Activated CD8-positive, alpha-beta memory T cell treated with anti-CD3 and anti-CD28 coated beads, Interleukin-2, amount 50 U/mL, for 1 hour (primary cell): ENCODE measurements around the gene PVALB.

Experiments
- DNase-seq: peaks from one replicate; pipeline ENCODE4 v3.0.0-alpha.2; 2020; ENCODE audit errors: extremely low read depth

PVALB gene

DNA sequence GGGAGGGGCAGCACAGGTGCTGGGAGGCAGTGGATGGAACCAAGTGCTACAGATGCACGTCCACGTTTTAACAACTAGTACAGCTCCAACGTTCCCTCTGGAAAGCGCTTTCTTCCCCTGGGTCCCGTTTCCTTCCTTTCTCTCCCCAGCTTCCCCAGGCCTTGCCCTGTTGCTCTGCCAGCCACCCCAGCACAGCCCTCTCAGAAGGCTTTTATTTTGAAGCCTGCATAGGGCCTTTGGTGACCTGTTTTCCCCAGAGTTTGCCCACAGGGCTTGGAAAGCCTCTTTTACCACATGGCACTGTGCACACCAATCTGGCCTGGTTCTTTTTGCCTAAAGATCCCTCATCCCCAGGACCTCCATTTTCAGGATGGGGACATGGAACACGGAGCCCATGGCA lies 30.1 kb upstream of the PVALB start:
- no peak for DNase-seq

DNA sequence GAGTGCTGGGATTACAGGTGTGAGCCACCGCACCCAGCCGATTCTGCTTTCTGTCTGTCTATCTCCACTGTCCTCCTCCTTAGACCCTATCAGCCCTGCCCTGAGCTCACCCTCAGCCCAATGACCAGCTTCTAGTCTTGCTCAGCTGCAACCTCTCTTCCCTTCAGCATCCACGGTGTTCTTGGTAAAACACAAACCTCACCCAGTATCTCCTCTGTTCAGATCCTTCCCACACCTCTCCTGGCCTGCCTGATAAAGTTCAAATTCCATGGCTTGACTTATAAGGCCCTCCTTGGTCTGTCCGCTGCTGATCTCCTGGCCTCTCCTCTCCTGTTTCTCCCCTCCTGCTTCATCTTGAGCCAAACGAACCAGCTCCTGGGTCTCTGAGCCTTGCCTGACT lies 29.4 kb upstream of the PVALB start:
- DNase-seq: no peak

DNA sequence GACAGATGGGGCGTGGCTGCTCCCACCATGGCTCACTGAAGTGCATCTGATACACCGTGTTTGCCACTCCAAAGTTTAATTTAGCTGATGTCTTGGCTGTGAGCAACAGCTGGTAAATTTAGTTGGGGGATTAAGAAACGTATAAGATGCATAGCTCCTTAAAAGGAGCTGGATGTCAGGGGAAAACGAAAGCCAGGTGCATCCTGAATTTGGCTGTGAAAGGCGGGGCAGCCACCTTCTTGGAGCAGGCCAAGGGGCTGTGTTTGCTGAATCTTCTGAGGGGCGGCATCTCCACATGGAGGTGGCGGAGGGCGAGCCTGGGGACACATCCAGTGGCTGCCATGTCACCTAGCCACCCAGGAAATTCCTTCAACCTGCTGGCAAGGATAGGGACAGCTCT lies 23.3 kb upstream of the PVALB start:
- no peak for DNase-seq

DNA sequence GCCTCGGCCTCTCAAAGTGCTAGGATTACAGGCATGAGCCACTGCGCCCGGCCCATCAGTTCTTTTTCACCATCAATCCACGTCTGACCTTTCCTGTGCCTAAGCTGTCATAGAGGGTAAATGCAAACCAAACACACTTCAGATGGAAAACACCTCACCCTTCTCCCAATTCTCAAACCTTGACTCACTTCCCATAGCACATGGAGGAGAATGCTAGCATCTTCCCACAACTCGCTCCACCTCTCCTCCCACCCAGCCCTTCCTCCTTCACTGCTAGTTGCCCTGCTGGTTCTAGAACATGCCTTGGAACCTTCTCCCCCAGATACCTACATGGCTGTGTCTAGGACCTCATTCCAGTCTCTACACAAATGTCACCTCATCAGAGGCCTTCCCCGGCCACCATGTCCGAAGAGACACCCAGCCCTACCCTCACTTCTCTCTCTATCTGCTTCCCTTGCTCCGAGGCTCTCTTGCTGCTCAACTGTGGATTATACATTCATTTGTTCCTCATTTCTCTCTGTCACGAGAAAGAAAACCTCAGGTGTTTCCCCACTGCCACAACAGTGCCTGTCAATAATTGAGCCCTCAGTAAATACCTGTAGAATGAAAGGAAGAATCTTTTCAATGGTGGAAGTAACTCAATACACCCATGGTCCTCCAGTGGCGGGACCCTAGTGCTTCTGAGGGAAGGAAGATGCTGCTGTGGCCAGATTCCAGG lies 22.7 kb upstream of the PVALB start:
- DNase-seq: no peak

DNA sequence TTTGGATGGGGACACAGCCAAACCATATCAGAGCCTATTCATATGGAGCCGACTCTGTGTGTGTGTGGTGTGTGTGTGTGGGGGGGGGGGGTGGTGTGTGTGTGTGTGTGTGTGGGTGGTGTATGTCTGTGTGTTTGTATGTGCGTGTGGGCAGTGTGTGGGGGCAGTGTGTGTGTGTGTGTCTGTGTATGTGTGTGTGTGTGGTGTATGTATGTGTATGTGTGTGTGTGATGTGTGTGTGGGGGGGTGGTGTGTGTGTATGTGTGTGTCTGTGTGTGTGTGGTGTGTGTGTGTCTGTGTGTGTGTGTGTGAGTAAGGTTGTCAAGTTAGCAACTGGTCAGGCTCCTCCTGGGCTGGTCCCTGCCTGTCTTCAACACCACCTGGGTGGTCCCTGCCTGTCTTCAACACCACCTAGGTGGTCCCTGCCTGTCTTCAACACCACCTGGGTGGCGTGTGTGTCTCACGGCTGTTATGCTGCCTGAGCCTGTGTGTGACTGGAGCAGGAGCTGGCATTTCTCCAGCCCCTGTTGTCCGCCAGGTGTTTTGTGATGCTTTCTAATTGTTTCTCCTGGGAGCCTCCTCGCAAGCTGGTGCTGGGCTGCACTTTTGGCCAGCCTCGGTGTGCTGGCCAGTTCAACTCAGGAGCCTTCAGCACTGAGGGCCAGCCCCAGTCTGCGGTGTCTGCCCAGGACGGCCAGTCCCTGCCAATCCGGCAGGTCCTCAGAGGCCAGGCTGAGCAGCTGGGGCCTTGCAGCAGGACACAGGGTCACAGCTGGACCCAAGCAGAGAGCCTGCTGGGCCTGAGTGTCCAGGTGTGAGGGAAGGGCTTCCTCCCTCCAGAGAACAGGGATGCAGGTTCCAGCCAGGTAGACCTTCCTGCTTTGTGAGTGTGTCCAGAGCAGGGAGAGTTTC lies 21.5 kb upstream of the PVALB start:
- DNase-seq: no peak

DNA sequence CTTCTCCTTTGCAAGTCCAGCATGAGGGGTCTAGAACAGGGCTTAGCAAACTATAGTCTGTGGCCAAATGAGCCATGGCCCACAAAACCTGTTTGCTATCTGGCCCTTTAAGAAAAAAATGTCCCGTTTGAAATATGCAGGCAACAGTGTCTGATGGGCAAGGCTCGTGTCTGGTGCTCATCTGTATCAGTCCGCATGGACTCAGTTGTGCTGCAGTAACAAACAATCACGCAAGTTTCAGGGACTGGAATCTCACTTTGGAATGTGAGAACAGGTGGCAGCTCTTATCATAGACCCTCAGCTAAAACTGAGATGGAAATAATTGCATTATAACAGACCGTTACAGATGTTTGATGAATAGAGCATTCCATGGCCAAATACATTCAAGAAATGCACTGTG lies 19.1 kb upstream of the PVALB start:
- no peak for DNase-seq

DNA sequence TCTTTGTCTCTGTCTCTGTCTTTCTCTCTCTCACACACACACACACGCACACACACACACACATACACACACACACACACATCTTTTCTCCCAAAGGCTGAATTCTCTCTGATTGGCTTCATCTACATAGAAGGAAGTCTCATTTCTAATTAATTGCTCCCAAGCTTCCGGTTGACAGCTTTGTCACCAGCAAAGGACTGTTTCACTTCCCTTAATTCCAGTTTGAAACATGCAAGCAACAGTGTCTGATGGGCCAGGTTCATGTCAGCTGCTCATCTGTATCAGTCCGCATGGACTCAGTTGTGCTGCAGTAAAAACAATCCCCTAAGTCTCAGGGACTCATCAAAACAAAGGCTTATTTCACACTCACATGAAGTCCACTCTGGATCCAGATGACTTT lies 16.2 kb upstream of the PVALB start:
- no peak for DNase-seq

DNA sequence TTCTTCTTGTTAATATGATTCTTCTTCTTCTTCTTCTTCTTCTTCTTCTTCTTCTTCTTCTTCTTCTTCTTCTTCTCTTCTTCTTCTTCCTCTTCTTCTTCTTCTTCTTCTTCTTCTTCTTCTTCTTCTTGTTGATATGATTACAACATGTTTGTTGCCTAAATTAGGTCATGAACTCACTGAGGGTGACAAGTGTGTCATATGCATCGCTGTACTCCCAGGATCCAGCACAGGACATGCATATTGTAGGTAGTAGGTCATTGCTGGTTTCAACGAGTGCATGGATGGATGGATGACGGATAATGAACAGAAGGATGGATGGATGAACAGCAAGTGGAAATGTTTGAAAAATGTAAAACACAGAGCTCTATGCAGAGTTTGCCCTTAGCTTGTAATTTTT lies 14.9 kb upstream of the PVALB start:
- DNase-seq: no peak

DNA sequence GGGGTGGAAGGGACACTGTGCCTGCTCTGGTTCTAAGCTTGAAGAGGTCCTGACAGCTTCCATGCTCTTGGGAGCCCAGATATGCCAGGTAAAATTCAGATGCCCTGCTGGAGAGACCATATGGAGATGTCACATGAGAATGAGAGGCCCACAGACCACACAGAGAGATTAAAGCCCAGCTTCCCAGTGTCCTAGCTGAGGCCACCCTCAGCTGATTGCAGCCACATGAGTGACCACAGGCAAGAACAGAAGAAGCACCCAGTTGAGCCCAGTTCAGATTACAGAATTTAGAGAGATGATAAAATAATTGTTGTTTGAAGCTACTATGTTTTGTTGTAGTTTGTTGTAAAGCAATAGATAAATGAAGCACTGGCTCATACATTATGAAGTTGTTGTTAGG lies 14.4 kb upstream of the PVALB start:
- DNase-seq: no peak

DNA sequence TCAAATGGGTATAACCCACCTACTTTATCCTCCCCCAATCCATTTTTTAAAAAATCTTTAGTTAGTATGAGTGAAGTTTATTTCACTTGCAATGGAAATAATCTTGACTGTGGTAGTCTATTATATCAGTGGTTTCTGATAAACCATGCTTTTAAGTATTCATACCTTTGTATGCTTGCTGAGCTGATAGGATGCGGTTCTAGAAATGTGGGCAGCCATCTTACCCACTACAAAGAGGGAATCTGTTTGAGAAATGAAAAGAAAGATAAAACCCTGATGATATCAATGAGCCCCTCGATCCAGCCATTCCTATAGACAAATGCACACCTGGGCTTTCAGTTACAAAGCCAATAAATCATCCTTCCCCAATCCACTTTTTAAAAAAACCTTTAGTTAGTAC lies 13.8 kb upstream of the PVALB start:
- DNase-seq: no peak

DNA sequence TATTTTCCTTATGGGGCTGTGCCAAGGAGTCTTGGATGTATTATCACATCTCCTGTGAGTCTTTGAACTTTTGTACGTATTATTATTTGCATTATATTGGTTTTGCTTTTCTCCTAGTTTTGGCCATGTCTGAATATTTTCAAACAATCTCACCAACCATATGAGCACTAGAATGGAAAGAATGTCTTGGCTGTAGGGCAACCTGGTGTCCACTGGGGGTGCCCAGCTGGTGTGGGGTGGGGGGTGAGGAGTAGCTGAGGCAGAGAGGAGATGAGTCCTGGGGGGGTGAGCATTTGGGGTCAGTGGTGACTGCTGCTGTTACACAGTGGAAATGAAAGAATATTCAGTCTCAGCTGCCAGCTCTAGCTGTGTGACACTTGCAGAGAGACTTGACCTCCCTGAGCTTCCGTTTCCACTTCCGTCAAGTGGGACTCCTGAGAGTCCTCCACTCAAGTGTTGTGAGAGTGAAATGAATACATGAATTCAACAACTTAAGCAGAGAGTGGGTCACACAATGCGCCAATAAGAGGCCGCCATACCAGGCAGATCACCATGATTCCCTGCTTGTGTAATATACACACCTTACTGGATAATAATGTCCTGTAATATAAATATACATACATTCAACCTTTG lies 12.7 kb upstream of the PVALB start:
- DNase-seq: no peak

DNA sequence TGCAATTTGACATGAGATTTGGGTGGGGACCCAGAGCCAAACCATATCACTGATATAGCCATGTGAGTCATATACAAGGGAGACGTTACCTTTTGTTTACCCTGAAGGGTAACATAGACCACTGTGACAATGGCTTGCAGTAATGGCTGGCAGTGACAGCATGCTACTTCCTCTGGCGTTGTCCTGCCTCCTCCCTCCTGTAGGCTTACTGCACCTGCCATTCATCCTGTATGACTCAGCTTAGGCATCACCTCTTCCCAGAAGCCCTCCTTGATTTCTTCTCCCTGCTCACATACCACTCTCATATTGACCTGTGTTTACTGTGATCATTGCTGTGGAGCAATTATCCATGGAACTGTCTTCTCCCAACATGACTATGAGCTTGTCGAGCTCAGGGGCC lies 12.0 kb upstream of the PVALB start:
- DNase-seq: no peak

DNA sequence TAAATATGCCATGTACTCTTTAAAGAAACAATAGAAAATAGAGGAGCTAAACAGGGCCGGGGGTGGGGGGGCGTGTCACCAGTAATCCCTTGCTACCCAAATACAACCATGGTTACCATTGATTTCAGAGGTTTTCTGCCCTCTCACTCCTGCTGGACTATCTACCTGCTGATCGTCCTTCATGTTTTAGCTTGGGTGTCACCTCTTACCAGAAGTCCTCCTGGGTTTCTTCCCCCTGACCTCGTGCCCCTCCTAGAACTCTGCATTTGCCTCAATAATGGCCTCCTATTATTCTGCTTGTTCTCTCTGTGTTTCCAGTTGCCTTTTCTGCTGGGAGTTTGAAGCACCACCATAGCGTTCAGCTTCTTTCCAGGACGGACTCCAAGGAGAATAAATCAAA lies 9.4 kb upstream of the PVALB start:
- no peak for DNase-seq

DNA sequence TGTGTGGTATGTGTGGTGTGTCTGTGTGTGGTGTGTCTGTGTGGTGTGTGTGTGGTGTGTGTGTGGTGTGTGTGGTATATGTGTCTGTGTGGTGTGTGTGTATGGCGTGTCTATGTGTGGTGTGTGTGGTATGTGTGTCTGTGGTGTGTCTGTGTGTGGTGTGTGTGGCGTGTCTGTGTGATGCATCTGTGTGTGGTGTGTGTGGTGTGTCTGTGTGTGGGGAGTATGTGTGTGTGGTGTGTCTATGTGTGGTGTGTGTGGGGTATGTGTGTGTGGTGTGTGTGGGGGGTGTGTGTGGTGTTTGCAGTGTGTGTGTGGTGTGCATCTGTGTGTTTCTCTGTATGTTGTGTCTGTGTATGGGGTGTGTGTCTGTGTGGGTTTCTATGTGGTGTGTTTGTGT lies 7.8 kb upstream of the PVALB start:
- no peak for DNase-seq

DNA sequence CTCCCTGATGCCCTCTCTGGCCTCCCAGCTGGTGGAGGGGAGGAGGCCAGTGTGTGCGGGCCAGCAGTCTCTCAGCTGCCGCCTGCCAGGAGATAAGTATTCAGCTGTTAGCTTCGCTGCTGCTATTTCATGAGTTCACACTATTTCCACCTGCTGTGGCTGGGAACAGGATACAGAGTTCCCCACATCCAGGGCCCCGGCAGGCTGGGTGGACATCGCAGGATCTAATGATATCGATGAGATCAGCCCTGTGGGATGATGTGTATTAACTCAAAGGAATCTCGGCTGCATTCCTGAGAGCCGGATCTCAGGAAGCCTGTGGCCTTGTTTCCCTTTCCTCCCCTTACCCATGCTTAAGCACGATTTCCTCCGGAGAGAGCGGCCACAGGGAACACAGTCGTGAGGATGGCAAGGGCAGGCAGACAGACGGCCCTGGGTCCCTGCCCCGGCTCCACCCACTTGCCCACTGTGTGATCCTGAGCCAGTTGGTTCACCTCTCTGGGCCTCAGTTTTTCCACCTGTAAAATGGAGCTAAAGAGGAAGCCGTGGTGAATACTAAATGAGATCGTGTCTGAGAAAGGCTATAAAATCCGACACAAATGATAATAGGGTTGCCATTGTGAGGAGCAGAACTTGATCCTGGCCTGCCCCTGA lies 6.5 kb upstream of the PVALB start:
- DNase-seq: no peak

DNA sequence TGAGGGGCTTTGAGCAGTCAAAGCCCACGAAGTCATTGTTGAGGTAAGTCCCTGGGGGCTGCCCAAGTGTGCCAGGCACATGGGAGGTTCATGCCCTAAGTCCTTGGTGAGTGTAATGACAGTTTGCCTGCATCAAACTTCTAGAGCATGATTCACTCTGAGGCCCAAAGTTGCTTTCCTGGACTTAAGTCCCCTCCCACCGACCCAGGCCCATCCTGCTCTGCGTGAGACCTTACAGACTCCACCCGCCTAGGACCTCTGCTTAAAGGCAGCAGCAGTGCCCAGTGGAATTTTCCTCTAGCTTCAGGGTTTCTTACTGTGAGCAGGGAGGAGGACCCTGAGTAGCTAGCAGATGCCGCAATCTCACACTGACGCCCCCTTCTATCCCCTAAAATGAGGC lies 5.7 kb upstream of the PVALB start:
- DNase-seq: no peak

DNA sequence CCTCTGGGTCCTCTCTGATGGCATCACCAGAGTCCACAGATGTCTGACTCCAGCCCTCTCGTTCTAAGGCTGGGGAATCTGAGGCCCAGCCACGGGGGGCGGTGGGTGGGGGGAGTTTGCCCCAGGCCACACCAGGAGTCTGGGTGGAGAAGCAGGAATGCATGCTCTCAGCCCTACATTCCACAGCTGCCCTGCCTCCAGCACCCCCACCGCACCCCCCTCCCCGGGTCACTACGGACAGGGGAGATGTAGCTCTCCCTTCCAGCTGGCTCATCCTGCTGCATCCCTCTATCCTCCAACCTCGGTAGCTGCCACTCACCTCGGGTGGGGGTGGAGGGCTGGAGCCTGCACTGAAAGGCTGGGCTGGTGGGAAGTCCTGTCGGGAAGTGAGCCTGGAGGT lies 2.3 kb upstream of the PVALB start:
- no peak for DNase-seq

DNA sequence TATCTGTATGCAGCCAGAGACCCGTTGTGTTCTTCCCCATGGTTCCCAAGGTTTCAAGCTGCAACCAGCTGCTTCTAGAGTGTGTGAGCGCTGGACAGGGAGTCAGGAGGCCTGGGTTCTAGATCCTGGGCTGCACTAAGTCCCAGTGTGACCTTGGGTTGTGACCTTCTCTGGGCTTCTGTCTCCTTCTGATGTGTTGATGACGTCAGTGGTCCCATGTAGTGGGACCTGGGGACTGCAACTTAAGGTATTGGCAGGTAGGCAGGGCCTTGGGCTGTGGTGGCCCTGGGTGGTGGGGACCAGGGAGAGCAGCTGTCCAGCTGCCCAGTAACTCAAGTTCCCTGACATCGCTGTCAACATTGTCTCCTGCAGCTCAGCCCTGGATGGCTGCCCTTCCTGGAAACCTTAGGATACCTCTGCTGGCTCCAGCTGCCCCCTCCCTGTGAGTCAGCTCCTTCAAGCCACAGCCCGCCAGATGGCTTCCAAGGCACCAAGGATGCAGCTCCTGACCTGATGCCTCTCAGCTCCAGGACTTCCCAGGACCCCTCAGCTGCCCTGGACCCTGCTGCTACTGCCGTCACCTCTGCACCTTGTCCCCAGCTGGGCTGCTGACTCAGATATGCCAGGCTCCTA lies 1.3 kb upstream of the PVALB start:
- DNase-seq: no peak

DNA sequence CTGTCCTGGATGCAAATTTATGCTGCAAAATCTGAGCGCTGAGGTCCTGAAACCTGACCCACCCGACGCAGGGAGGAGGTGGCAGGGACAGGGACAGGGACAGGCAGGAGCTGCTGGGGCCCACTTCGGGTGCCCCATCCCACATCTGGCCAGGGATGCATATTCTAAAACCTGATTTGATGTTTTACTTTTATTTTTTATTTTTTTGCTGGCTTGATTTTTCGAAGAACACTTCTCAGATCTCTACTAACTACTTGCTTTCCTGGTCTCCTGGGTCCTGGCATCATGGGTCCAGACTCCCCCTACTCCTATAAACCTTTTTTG lies 652 bp upstream of the PVALB start:
- no peak for DNase-seq

DNA sequence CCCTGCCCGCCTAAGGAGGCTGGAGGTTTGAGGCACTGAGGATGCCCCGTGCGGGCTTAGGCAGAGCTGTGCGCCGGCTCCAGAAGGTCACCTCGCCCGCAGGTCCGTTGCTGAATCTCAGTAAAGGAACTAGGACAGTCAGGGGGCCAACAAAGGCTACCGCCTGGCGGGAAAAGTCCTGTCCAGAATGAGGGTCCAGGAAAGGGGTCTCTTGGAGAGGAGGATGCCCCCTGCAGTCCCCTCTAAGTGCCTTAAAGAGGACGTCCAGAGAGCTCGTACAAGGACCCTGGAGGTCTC lies 548 bp downstream of the PVALB start:
- DNase-seq: no peak

DNA sequence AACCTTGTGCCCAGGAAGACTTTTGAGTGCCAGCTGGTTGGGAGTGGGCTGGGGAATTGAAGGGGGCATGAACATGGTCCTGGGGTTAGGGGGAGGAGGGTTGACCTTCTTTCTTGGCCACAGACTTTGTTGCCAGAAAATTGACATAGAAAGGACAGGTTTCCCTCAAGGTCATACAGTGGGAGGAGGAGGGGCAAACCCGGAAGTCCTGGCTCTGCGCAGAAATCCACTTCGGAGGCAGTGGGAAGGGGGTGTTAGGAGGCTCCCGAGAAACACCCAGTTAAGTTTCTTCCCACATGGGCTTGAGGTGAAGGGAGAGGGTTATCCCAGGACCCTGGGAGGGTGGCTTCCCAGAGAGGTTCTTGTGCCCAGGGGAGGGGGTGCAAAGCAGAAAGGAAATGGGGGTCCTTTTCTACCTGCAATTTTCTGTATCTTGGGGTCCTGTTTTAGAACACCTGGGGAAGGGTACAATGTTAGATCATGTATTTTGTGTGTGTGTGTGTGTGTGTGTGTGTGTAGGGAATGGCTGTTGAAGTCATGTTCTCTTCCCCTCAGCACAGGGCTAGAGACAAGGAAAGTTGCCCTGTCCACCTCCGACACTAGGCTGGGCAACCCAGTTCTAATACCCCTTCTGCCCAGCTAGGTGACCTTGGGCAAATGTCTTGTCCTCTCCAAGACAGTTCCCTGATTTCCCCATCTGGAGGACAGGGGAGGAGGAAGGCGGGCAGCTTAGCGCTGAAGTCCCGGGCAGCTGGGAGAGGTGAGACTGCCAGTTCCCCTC lies 1.1 kb downstream of the PVALB start:
- no peak for DNase-seq

DNA sequence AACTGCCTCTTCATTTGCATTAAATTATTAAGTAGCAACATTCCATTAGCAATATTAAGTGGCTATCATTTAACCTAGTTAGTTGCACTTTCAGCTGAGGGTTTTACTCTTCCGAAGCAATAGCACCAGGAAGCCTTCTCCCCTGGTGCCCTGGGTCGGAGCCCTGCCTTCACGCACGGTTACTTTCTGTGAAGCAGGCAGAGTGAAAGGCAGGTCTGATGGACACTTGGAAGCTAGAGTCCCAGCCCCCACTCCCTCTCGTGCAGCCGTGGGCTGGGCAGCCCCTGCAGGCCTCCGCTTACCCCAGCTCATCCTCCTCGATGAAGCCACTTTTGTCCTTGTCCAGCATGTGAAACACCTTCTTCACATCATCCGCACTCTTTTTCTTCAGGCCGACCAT lies 2.0 kb downstream of the PVALB start:
- no peak for DNase-seq
